Activated CD4-positive, alpha-beta memory T cell treated with anti-CD3 and anti-CD28 coated beads for 36 hours (primary cell): ENCODE results near the gene BIN2. TPM values are rescaled to one million over a fixed set of nuclear protein-coding genes. Genes with fewer than 3 reads are reported as not detected.

ENCODE experiments used
- CTCF ChIA-PET: fragments of 350-600 bp; sonication (Branson Sonifier 250); formaldehyde crosslinking; loops from one replicate; lab custom pipeline; 2021; ENCODE audit warnings: antibody characterized with exemption, inconsistent platforms; lab: Charles Lee
- POLR2A ChIA-PET: fragments of 350-600 bp; sonication (Branson Sonifier 250); formaldehyde crosslinking; loops from one replicate; lab custom pipeline; 2021; ENCODE audit warnings: antibody characterized with exemption; lab: Charles Lee
- DNase-seq: peaks from one replicate; pipeline ENCODE4 v3.0.0-alpha.2; 2020
- H3K27ac Mint-ChIP-seq: one replicate; pipeline ENCODE4 v1.8.0; 2021; ENCODE audit warnings: mixed read lengths
- H3K27me3 Mint-ChIP-seq: one replicate; pipeline ENCODE4 v1.8.0; 2021; ENCODE audit warnings: mixed read lengths
- H3K36me3 Mint-ChIP-seq: one replicate; pipeline ENCODE4 v1.8.0; 2021; ENCODE audit warnings: mixed read lengths
- H3K4me1 Mint-ChIP-seq: one replicate; pipeline ENCODE4 v1.8.0; 2021; ENCODE audit warnings: low read depth, mixed read lengths
- H3K4me3 Mint-ChIP-seq: one replicate; pipeline ENCODE4 v1.8.0; 2021; ENCODE audit warnings: mild to moderate bottlenecking, mixed read lengths
- H3K9me3 Mint-ChIP-seq: one replicate; pipeline ENCODE4 v1.8.0; 2021; ENCODE audit warnings: mixed read lengths
- intact Hi-C: fragments of 100-400 bp; cut with micrococcal nuclease; formaldehyde crosslinking; loops from one replicate; pipeline ENCODE4 v1.15.1; 2023
- total RNA-seq, 2 experiments: library from RNA; stranded (reverse); gene quantifications; one replicate each; pipeline ENCODE4 v1.2.3, GENCODE V29; 2021

Gene BIN2
- total RNA-seq, 2 experiments from 2014 or later: 59.1 to 64.6 TPM

DNA sequence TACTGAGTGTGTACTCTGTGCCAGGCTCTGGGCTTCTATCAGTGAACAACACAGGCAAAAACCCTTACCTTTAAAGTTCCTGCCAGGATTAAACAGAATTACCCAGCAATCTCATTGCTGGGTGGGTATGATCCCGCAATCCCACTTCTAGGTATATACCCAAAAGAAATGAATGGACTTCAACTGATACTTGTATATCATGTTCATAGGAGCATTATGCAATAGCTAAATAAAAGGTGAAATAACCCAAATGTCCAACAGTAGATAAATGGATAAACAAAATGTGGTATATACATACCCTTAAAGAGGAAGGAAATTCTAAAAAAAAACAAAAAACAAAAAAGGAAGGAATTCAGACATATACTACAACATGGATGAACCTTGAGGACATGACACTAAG is 70.7 kb downstream of the BIN2 start:
- ChIA-PET CTCF (interaction anchor here (0.6 to 3.1 kb wide), 19 partner anchors 9 to 210 kb away, joined by 3 to 29 read pairs (median 4); partner anchors contain the start of genes DAZAP2, POU6F1 and SMAGP), POLR2A (interaction anchor here (1.7 kb wide), 1 partner anchor 13 kb away, joined by 4 read pairs; no protein-coding TSS in a partner anchor)
- no peak overlapping the region for H3K4me3 Mint-ChIP-seq
- H3K9me3 Mint-ChIP-seq: no peaks in the 10 kb centered on the region
- DNase-seq: no peak
- no peaks in the 10 kb centered on the region for H3K36me3 Mint-ChIP-seq
- intact Hi-C loops: no loop called here
- peaks cover 2% of the 10 kb centered on the region for H3K4me1 Mint-ChIP-seq
- H3K27me3 Mint-ChIP-seq: no peaks in the 10 kb centered on the region
- H3K27ac Mint-ChIP-seq: no peak overlapping the region

DNA sequence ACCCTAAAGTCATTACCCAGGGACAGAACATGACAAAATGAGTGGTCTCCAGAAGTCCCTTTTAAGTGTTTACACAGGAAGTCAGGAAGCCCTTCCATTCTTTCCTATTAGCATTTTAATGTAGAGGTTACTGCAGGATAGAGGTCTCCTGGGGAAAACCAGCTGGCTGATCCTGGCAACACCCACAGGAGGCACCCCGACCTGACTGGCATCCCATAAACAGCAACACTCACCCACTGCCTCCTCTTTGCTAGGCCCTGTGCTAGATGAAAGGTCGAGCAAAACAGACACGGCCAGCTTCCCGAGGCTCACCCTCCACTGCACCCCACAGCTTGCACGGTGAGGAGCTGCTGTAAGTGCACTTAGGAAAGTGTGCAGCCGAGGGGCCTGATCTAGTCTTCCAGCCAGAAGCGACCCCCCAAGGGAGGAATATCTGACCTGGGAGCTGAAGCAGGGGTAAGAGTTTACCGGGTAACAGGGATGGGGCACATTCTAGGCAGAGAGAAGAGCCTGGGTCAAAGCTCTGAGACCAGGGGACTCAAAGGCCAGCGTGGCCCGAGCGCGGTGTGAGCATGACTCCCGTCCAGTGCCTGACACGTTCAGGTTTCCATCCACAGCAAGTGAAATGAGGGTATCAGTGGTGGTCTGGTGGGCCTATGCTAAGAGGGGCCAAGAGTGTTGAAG is 76.3 kb downstream of the BIN2 start:
- ChIA-PET CTCF (interaction anchor here (0.6 to 0.8 kb wide), 2 partner anchors 225 to 422 kb away, joined by 3 read pairs; no protein-coding TSS in a partner anchor), POLR2A (interaction anchor here (0.6 to 1.0 kb wide), 2 partner anchors 9 to 237 kb away, joined by 4 read pairs; partner anchors contain the start of gene DAZAP2)
- no peak overlapping the region for H3K4me3 Mint-ChIP-seq
- DNase-seq: no peak
- H3K36me3 Mint-ChIP-seq: peaks cover 10% of the 10 kb centered on the region
- H3K9me3 Mint-ChIP-seq: no peaks in the 10 kb centered on the region
- H3K4me1 Mint-ChIP-seq: peaks cover 38% of the 10 kb centered on the region
- no peaks in the 10 kb centered on the region for H3K27me3 Mint-ChIP-seq
- H3K27ac Mint-ChIP-seq: peak overlapping the region; percentile 57
- intact Hi-C loops: loop anchor here (2.0 to 10.0 kb wide), 2 partner anchors 165 to 483 kb away; partner anchors contain the start of genes ATF1 and CSRNP2

DNA sequence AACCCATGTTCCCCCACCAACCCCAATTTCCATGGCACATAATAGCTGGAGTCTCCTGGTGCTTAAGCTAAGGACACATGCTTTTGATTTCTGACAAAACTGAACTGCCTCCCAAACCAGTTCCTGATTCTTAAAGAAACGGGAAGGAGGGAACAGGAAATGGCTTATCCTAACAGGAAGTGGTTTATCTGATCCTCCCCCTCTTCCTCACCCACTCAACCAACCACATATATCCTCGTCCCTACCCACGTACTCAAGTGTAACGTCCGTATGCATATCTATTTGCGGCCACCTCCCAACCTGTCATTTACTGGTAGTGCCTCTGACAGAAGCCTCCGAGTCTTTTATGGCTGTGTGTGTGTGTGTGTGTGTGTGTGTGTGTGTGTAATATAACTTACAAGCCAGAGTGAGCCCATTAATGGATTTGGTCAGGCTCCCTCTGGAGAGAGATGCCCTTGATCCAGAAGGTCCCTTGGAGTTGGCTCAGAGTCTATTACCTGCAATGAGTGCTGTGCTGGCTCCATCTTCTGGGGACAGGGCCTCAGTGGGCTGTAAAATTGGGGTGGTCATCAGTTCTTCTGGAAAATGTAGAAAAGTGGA is 77.6 kb downstream of the BIN2 start:
- CTCF ChIA-PET: interaction anchor here (1.5 to 1.9 kb wide), 2 partner anchors 16 to 95 kb away, joined by 6 to 7 read pairs; no protein-coding TSS in a partner anchor

DNA sequence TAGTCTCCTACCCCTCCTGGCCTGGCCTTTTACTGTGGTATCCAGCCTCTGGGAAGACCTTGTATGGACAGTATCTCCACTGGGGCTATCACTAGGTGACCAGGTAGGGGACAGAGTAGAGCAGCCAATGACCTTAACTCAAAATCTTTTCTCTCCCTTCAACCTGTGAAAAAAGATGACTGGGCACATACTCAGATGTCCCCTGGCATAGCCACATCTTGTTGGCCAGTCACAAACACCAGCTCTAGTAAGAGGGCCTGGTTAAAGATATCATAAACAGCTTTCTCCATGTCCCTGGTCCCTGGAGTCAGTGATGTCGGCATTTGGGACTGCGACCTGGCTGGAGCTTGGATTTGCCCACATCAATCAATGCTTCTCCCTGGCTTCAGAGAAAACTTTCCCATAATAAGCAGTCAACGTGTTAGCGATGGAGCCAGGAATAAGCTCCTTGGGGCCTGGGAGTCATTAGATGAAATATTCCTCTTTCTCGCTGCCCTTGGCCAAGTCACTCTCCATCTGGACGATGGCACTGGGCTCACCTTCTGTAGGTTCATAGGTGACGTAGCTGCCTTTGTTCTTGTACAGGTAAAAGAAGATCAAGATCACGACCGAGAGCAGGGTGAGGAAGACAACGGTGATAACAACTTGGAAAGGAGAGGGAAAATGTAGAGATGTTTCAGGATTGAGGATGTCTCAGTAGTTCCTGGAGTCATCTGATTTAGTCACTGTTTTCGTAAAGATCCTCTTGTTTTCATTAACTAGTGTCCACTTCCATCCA is 78.3 kb downstream of the BIN2 start:
- peak overlapping the region; percentile 15 for H3K4me3 Mint-ChIP-seq
- intact Hi-C loops: loop anchor here (2.0 to 10.0 kb wide), 2 partner anchors 163 to 481 kb away; partner anchors contain the start of genes ATF1 and CSRNP2
- H3K27me3 Mint-ChIP-seq: no peaks in the 10 kb centered on the region
- DNase-seq: no peak
- peaks cover 23% of the 10 kb centered on the region for H3K36me3 Mint-ChIP-seq
- H3K9me3 Mint-ChIP-seq: no peaks in the 10 kb centered on the region
- ChIA-PET CTCF (interaction anchor here (0.9 to 1.9 kb wide), 3 partner anchors 17 to 844 kb away, joined by 3 to 7 read pairs (median 6); no protein-coding TSS in a partner anchor), POLR2A (interaction anchor here (0.7 to 1.0 kb wide), 2 partner anchors 25 to 524 kb away, joined by 4 read pairs; no protein-coding TSS in a partner anchor)
- peaks cover 51% of the 10 kb centered on the region for H3K4me1 Mint-ChIP-seq
- H3K27ac Mint-ChIP-seq: peak overlapping the region; percentile 85

More for the DNA sequence above, 77.6 kb downstream of the BIN2 start:
- Mint-ChIP-seq H3K4me3 (peak overlapping the region; percentile 15), H3K9me3 (no peaks in the 10 kb centered on the region), H3K4me1 (peaks cover 46% of the 10 kb centered on the region), H3K27me3 (no peaks in the 10 kb centered on the region), H3K36me3 (peaks cover 18% of the 10 kb centered on the region), H3K27ac (peak overlapping the region; percentile 85)
- intact Hi-C loops: loop anchor here (2.0 to 10.0 kb wide), 2 partner anchors 164 to 482 kb away; partner anchors contain the start of genes ATF1 and CSRNP2
- peak; percentile 61 for DNase-seq
- POLR2A ChIA-PET: interaction anchor here (0.7 to 1.0 kb wide), 2 partner anchors 24 to 525 kb away, joined by 4 read pairs; no protein-coding TSS in a partner anchor

DNA sequence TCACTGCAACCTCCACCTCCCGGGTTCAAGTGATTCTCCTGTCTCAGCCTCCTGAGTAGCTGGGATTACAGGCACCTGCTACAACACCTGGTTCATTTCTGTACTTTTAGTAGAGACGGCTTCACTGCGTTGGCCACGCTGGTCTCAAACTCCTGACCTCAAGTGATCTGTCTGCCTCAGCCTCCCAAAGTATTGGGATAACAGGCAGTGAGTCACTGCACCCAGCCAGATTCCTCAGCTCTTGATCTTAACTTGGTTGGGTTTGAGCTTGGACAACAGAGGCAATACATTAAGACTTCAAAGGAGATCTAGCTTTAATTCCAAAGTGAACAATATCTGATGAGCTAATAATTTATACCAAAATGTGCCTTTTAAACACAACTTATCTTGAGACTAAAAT is 79.7 kb downstream of the BIN2 start:
- H3K9me3 Mint-ChIP-seq: no peaks in the 10 kb centered on the region
- peak overlapping the region; percentile 71 for H3K27ac Mint-ChIP-seq
- ChIA-PET POLR2A (interaction anchor here (1.3 kb wide), 1 partner anchor 25 kb away, joined by 4 read pairs; no protein-coding TSS in a partner anchor), CTCF (interaction anchor here (0.6 to 4.7 kb wide), 4 partner anchors 8 to 46 kb away, joined by 3 to 29 read pairs (median 3); no protein-coding TSS in a partner anchor)
- no peak overlapping the region for H3K4me3 Mint-ChIP-seq
- H3K4me1 Mint-ChIP-seq: peaks cover 58% of the 10 kb centered on the region
- H3K27me3 Mint-ChIP-seq: no peaks in the 10 kb centered on the region
- DNase-seq: no peak
- H3K36me3 Mint-ChIP-seq: peaks cover 34% of the 10 kb centered on the region
- intact Hi-C loops: loop anchor here (10.0 kb wide), 1 partner anchor 479 kb away; the partner anchor contains the start of gene ATF1

DNA sequence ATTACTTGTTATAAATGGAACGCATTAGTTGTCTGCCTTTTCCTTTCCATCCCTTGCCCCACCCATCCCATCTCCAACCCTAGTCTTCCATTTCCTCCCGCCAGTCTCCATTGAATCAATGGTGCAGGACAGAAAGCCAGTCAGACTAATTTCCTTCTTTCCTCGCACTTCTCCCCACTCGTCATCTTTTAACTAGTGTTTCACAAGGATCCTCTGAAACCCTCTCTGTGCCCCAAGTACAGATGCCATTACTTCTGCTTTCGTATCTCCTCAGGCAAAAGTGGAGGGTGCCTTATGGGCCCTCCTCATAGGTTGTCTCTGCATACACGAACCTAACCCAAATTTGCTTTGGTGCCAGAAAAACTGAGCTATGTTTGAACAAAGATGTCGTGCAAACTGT is 81.1 kb downstream of the BIN2 start:
- H3K9me3 Mint-ChIP-seq: no peaks in the 10 kb centered on the region
- intact Hi-C loops: loop anchor here (10.0 kb wide), 1 partner anchor 478 kb away; the partner anchor contains the start of gene ATF1
- H3K4me3 Mint-ChIP-seq: no peak overlapping the region
- peaks cover 38% of the 10 kb centered on the region for H3K36me3 Mint-ChIP-seq
- H3K27me3 Mint-ChIP-seq: no peaks in the 10 kb centered on the region
- peak overlapping the region; percentile 2 for H3K27ac Mint-ChIP-seq
- ChIA-PET POLR2A (no interaction called here), CTCF (interaction anchor here (4.7 kb wide), 1 partner anchor 9 kb away, joined by 29 read pairs; no protein-coding TSS in a partner anchor)
- DNase-seq: no peak
- H3K4me1 Mint-ChIP-seq: peaks cover 58% of the 10 kb centered on the region

DNA sequence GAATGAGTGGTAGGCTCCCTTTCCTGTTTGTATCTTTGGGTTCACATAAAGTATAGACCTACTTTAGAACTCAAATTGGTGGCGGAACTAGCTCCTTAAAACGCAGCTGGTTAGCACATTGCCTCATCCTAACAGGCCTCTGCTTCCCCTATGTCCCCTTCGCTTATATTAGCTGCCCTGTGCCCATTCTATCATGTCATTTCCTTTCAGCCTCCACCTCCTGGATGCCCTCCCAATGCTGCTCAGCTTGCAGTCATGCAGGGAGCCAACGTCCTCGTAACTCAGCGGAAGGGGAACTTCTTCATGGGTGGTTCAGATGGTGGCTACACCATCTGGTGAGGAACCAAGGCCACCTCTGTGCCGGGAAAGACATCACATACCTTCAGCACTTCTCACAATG is 81.9 kb downstream of the BIN2 start:
- H3K27ac Mint-ChIP-seq: no peak overlapping the region
- no peaks in the 10 kb centered on the region for H3K27me3 Mint-ChIP-seq
- no peak overlapping the region for H3K4me3 Mint-ChIP-seq
- CTCF ChIA-PET: interaction anchor here (1.0 to 4.7 kb wide), 3 partner anchors 10 to 99 kb away, joined by 3 to 29 read pairs (median 3); no protein-coding TSS in a partner anchor
- no peaks in the 10 kb centered on the region for H3K9me3 Mint-ChIP-seq
- H3K36me3 Mint-ChIP-seq: peaks cover 38% of the 10 kb centered on the region
- POLR2A ChIA-PET: interaction anchor here (0.6 to 0.8 kb wide), 2 partner anchors 189 to 193 kb away, joined by 3 read pairs; no protein-coding TSS in a partner anchor
- no peak for DNase-seq
- H3K4me1 Mint-ChIP-seq: peaks cover 53% of the 10 kb centered on the region
- intact Hi-C loops: loop anchor here (10.0 kb wide), 1 partner anchor 477 kb away; the partner anchor contains the start of gene ATF1

DNA sequence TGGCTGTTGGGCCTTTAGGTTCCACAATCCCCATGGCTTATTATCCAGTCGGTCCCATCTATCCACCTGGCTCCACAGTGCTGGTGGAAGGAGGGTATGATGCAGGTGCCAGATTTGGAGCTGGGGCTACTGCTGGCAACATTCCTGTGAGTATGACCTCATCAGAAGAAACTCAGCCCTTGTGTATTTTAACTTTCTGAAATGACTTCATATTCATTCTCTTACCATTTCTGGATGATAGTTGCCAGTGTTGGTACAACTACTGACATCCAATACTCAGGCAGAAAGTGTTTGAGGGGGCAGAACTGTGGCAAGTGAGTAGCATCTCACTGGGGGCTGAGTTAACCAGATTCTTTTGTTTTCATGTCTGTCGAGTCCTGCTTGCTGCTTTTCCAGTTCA is 83.0 kb downstream of the BIN2 start:
- H3K9me3 Mint-ChIP-seq: no peaks in the 10 kb centered on the region
- peak overlapping the region; percentile 98 for H3K27ac Mint-ChIP-seq
- ChIA-PET CTCF (interaction anchor here (0.5 to 4.7 kb wide), 3 partner anchors 11 to 188 kb away, joined by 3 to 29 read pairs (median 4); no protein-coding TSS in a partner anchor), POLR2A (interaction anchor here (1.0 kb wide), 1 partner anchor 23 kb away, joined by 3 read pairs; the partner anchor contains the start of gene POU6F1)
- H3K36me3 Mint-ChIP-seq: peaks cover 38% of the 10 kb centered on the region
- H3K27me3 Mint-ChIP-seq: no peaks in the 10 kb centered on the region
- DNase-seq: no peak
- no peak overlapping the region for H3K4me3 Mint-ChIP-seq
- peaks cover 42% of the 10 kb centered on the region for H3K4me1 Mint-ChIP-seq
- intact Hi-C loops: loop anchor here (10.0 kb wide), 1 partner anchor 476 kb away; the partner anchor contains the start of gene ATF1

DNA sequence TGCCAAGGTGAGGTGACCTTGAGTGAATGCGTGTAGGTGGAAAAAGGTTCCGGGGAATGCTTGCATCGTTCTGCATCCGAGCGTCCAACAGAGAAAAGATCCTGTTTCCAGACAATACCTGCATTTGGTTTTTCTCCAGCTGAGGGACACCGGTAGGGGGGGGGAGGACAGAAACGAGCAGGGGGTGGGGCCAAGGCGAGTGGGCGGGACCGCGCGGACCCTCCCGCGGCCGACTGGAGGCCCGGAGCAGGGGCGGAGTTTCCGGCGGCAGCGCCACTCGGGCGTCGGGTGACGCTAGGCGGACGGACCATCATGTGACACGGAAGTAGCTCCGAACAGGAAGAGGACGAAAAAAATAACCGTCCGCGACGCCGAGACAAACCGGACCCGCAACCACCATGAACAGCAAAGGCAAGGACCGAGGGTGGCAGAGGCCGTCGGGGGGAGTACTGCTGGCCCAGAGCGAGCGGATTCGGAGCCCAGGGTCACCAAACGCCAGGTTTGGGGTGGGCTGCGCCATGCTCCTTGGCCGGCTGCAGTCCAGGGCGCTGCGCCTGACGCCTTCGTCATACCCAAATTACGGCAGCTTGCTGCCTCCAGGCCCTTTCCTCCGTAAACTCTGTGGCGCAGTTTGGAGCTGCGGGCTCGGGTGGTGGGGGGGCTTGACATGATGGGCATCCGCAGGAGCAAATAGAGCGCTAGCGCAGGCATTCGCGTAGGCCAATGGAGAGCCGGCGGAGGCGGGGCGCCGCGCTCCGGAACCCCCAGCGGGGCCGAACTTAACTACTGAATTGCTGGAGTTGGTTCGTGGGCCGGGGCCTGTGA is 85.3 kb downstream of the BIN2 start, which contains the start of gene DAZAP2:
Gene DAZAP2, plus strand, starts transcription at position 317 of the 825 bp plus-strand sequence. Its CDS starts 82 bp downstream, at position 399.
- peak; percentile 97 for DNase-seq
- peaks cover 33% of the 10 kb centered on the region for H3K4me1 Mint-ChIP-seq
- peak within 1 kb of the TSS; percentile 94 for H3K4me3 Mint-ChIP-seq
- intact Hi-C loops: loop anchor here (1.0 to 2.0 kb wide), 5 partner anchors 20 to 214 kb away; partner anchors contain the start of genes CSRNP2, LETMD1, POU6F1 and TFCP2
- peaks cover 33% of the 10 kb centered on the region for H3K36me3 Mint-ChIP-seq
- H3K9me3 Mint-ChIP-seq: no peaks in the 10 kb centered on the region
- no peaks in the 10 kb centered on the region for H3K27me3 Mint-ChIP-seq
- ChIA-PET CTCF (interaction anchor here (0.7 to 3.0 kb wide), 10 partner anchors 10 to 474 kb away, joined by 3 to 17 read pairs (median 4); partner anchors contain the start of genes POU6F1 and SMAGP), POLR2A (interaction anchor here (0.6 to 2.2 kb wide), 14 partner anchors 8 to 223 kb away, joined by 3 to 16 read pairs (median 4); partner anchors contain the start of genes CSRNP2, POU6F1 and SLC11A2)
- peak within 1 kb of the TSS; percentile 98 for H3K27ac Mint-ChIP-seq
